GM19025 (cell line): Measurements from ENCODE around the gene CLDN7.
A peak's percentile ranks its signal among the peaks of the same experiment; 100 is the strongest.

ENCODE experiments used
- ATAC-seq: cut with Tn5 transposase; IDR thresholded peaks from one replicate; pipeline ENCODE4 v1.9.1; 2021; ENCODE audit warnings: mild to moderate bottlenecking, low read depth, moderate library complexity; ENCODE audit not compliant: unreplicated experiment

Gene CLDN7, protein sequence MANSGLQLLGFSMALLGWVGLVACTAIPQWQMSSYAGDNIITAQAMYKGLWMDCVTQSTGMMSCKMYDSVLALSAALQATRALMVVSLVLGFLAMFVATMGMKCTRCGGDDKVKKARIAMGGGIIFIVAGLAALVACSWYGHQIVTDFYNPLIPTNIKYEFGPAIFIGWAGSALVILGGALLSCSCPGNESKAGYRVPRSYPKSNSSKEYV

DNA sequence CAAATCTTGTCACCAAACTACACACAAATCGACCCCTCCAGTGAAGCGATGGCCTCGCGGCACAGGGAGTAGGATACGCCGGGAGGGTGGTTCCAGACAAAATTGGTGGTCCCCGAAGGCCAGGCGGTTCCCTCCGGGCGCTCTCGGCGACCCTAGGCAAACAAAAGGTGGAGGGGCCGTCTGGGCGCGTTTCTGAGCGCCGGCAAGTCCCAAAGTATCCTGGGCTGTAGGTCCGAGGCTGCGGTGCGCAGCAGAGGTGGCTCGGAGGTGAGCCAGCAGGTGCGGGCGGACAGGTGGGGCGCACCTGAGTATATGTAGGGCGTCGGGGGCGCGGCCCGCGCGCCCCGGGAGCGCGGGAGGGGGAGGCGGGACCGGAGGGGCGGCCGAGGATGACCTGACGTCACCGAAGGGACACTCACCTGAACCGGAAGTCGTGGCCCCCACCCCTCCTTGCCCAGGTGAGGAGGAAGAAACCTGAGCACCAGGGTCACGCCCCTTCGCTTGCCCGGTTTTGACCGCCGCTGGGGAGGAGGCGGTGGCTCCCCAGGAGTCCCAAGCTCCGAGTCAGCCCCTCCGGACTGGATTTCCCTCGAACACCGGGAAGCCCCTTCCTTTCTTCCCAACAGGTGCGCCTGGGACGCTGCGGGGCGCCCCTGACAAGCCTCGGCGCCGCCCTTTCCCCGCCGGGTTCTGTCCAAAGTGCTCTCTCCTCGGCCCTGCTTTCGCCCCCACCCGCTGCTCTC is at the start of gene CLDN7:
TSS of gene CLDN7 (minus strand) at position 287 of the 743 bp plus-strand sequence. CDS start 435 bp downstream, outside the sequence.
- ATAC-seq = no peak

DNA sequence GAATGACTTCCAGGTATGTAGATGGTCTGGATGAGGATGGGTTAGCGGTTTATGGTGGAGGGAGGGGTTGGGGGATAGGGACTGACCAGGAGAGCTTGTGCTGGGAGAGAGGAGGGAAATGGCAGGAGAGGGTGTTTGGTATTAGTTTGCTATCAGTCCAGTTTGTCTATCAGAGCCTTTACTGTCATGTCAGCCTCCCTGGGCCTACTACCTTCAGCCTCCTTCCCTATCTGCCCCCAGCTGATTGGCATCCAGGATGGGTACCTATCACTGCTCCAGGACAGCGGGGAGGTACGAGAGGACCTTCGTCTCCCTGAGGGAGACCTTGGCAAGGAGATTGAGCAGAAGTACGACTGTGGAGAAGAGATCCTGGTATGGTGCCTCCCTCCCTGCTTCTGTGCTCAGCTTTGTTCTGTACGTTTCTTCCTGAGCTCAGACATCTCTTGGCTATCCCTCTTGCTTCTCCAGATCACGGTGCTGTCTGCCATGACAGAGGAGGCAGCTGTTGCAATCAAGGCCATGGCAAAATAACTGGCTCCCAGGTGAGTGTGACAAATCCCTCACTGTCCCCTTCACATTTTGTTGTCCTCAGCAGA is 48.9 kb upstream of the CLDN7 start:
- ATAC-seq = no peak

DNA sequence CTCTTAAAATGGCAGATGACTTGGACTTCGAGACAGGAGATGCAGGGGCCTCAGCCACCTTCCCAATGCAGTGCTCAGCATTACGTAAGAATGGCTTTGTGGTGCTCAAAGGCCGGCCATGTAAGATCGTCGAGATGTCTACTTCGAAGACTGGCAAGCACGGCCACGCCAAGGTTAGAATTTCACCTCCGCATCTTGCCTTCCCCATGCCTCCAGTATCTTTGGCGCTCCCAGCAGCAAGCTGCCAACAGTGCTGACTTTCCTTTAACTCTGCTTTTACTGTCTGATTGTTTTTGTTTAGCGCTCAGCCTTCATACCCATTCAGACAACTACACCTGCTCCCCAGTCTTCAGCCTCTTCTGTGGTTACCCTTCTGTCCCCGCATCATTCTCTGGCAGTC is 47.4 kb upstream of the CLDN7 start:
- no peak for ATAC-seq

DNA sequence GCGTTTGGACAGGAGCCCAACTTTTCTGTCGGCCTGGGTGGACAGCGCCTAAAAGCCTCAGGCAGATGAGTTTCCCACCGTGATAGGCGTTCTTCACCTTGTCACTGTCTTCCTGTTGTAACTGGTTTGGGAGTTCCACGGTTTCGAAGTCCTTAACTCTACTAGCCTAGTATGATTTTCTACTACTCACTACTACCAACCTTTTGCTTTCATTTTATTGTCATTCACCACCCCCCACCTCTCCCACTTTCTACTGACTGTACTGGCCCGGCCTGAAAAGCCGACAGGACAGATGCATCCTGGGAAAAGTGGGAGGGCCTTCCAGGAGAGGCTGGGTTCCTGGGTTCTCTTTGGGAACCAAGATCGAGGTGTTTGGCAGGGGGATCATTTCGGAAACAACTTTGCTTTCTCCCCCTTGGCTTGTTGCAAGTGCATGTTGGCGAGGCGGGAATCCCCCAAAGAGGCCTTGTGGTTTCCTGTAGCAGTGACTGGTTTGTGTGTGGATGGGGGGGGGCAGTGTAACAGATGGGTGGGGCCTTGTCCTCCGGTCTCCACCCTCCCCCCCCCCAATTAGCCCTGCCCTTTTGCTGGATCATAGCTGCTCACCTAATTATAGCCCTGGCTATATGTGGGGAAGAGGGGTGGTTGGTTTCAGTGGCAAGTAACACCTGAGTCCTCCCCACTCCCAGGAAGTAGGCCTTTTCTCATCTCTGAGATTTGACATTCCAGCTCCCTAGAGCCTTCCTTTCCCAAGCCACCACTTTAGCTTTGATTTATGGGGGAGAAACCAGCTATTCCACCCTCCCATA is 46.6 kb upstream of the CLDN7 start:
- ATAC-seq = no peak

DNA sequence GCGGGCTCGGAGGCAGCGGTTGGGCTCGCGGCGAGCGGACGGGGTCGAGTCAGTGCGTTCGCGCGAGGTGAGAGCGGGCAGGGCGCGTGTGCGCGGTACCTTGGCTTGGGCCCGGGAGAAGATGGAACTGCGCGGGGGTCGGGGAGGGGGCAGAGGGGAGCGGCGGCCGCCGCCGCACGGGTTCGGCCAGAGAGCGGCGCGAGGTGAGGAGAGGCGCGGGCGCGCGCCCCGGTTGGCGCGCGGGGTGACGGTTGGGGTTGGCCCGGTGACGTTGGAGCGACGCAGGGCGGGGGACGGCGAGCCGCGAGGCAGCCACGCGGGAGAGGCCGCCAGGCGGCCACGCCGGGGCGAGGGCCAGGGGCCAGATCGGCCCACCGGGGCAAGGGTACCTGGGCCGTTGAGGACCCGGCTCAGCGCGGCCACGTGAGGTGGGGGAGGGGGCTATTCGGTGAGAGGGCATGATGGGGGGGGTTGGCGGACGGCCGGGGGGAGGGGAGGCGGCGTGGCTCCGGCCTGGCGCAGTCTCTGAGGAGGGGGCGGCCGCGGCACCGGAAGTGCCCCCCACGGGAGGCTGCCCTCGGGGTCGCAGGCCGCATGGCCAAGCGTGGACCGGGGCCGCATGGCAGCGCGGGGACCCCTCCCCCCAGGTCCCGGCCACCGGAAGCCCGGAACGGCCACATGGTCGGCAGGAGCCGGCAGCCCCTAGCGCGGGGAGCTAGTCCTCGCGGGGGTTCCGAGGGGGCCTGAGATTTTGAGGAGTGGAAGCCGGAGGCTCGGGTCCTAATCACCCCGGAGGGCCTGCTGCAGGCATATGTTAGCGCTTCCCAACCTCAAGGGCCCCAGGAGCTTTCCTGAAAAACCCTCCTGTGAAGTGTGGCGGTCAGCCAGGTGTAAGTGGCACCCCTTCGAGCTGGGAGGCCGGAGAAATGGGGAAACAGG is 45.7 kb upstream of the CLDN7 start:
- ATAC-seq = peak; percentile 3

DNA sequence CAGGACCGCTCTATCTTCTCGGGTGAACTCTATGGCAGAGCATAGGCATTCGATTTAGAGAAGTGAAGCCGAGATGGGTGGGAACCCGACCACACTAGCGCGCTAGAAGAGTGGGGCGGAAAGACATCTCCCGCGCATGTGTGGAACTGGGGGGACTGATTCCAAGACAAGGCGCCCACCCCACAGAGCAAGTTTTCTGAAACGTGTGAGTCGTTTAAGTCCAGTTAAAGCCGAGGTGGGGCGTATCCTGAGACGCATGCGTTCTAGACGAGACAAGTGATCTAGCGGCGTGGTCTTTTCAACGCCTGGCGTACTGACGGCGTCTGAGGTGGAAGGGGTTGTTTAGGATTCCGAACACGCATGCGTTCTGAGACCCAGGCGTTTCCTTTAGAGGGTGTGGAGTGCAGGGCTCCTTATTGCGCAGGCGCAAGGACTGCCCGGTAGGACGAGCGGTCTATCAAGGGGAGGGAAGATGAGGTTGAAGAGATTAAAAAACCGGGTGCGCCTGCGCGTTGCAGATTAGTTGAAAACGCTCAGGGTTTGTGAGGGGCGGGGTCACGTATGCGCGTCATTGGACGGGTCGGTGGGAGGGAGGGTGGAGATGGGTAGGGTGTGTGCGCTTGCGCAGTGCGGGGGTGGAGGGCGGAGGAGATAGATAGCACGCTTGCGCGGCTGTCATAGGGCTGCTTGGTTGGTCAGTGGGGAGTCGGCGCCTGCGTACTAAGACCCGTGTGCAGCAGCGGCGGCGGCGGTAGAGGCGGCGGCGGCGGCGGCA is 44.8 kb upstream of the CLDN7 start, which contains the start of gene EIF5A:
TSS of gene EIF5A (plus strand) at position 718 of the 775 bp plus-strand sequence. CDS start 2,008 bp downstream, outside the sequence.
- ATAC-seq = peak; percentile 63

DNA sequence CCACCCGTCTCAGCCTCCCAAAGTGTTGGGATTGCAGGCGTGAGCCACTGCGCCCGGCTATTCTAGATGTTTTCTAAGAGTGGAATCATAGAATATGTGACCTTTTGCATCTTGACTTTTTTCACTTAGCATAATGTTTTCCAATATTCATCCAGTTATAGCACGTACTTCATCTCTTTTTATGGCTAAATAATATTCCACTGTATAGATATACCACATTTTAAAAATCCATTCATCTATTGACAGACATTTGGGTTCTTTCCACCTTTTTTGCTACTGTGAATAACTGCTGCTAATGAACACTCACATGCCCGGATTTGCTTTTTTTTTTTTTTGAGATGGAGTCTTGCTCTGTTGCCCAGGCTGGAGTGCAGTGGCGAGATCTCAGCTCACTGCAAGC is 41.9 kb upstream of the CLDN7 start:
- no peak for ATAC-seq

DNA sequence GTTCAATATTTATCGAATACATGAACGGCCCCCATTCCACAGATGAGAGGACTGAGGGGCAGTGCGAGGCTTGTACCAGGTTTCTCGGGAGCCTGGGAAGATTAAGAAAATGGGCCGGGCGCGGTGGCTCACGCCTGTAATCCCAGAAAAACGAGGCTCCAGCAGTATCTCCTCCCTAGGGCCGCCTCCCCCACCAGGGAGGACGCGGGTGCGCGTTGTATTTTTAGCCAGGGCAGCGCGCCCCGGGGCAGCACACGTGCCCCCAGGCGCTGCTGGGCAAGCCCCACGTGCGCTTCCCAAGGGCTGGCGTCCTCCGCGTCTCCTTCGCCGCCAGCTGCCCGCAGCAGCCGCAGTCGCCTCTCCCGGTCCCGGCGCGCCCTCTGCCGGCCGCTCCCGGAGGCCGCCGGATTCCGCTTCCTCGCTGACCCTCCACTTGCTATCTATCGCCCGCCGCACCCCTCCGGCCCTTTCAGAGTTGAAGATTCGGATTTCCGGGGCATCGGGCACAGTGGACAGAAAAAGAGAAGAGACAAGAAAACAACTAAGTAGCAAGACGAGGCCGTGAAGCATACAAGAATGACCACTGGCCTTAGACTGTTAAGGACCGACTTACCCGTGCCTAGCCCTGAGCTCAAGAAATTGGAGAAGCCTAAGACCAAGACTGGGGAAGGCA is 34.0 kb upstream of the CLDN7 start:
- ATAC-seq = no peak

DNA sequence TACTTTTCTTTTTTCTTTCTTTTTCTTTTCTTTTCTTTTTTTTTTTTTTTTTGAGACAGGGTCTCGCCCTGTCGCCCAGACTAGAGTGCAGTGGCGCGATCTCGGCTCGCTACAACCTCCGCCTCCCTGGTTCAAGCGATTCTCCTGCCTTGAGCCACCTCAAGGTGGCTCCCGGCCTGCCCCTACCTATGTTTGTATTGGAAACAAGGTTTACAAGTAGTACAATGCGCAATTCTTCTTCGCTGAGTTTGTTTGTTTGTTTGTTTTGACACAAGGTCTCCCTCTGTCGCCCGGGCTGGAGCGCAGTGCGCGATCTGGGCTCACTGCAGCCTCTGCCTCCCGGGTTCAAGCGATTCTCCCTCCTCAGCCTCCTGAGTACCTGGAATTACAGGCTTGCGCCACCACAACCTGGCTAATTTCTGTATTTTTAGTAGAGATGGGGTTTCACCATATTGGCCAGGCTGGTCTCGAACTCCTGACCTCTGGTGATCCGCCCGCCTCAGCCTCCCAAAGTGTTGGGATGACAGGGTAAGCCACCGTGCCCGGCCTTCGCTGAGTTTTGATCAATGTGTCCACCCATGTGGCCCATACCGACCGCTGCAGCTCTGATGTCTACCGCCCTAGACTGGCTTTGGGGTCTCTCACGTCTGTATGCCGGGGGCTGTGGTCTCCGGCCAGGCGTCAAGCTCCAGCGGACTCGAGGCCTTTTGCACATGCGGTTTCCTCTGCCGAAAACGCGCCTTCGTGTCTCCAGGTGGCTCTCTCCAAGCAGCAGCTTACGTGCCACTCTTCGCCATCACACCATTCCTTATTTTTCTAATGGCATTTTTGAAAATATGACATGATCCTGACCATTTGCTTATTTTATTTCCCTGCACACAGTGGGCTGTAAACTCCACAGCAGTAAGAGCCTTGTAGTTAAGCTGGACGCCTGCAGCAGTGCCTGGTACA is 33.2 kb upstream of the CLDN7 start:
- ATAC-seq = no peak

DNA sequence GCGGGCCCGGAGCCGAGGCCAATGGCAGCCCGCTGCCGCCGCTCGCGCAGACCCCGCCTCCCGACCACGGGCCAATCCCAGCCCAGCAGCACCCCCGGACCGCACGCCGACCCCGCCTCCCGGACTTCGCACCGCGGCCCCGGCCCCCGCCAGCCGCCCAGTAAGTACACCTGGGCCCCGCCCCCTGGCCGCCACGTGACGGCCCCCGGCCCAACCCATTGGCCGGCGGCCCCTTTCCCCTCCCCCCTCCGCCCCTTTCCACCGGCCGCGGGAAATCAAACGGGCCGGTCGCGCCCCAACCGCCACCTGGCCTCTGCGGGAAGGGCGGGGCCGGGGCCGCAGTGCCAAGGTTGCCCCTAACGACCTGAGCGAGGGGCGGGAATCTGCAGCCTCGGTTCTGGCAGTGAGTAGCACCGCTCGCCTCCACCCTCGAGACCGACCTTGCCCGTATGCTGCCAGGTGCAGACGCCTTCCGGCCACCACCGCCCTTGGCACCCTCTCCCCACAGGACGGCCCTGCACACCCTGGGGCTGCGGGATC is 32.4 kb upstream of the CLDN7 start, which contains the start of gene YBX2:
TSS of gene YBX2 (minus strand) at position 26 of the 540 bp plus-strand sequence. CDS start 139 bp downstream, outside the sequence.
- ATAC-seq = no peak

DNA sequence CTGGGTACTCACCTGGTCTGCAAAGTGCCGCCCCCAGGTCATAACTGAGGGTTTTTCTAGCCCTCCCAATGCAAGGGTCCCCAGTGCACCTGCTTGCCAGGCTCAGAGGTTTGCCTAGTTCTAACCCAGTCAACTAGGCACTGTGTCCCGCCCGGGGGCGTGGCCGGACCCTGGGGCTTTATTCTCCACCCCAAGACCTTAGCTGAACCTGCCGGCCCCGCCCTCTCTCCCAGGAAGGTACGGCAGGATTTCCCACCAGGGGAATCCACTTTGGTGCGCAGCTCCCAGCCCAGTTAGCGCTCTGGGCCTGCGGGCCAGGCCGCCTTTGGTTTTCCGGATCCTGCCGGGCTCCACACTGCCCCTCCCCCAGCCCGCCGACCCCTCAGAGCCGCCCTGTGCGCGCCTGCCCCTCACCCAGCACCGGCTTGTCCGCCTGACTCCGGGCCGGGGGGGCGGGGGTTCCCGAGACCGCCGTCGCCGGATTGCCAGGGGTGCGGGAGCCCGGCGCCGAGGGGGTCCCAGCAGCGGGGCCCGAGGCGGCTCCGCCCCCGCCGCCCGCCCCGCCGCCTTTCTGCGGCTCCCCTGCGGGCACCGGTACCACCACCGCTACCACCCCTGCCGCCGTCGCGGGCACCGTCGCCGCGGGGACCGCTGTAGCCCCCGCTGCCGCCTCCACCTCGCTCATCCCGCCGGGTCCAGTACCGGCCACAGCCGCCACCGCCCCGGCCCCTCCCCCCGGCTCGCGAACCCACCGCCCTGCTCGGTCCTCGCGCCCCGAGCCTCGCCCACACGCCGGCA is 31.7 kb upstream of the CLDN7 start:
- no peak for ATAC-seq

DNA sequence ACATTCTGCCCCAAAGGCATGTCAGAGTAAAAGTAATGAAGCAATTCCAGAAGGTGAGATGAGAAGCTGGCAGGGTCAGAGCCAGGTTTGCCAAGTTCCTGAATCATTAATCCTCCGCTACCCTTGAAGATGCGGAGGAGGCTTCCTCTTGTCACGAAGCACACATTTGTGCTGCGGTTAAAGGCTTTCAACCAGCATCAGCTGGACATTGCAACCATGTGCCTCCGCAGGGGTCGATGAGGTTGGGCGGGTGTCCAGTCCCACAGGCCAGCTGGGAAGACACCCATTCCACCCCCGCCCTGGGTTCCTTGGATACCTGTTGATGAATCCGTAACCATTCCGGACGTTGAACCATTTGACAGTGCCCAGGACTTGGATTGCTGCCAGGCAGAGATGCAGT is 30.9 kb upstream of the CLDN7 start:
- no peak for ATAC-seq

DNA sequence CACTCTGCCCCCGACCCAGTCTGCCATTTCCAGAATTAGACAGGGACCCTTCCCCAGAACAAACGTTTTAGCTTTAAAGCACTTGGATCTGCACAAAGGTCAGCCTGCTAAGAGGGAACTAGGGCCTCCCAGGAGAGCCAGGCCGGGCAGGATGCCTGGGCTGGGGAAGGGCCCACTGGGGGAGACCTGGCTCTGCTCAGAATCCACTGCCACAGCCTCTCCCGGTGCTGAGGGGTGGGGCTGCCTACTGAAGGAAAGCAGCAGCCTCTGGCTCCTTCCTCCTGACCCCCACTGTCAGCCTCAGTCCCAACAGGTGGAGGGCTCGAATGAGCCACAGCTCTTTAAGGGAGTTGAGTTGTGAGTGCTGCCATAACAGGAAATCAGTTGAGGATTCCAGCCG is 30.5 kb upstream of the CLDN7 start:
- no peak for ATAC-seq

DNA sequence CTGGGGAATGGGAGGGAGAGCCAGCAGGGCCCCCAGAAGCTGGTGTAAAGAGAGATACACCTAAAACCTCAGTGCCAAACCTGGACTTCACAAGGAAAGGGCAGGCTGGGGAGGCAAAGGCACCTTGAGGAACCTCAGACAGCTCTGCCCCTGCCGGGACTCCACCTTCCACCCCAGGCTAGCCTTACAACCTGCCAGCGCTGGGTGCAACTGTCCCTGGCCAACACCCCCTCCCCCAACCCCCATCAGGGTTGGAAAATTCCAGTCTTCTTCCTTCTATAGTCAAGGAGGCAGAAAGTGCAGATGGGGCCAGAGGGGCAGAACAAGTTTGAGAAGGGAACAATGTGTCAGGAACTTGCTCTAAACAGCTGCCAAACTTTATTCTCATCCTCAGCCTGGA is 29.9 kb upstream of the CLDN7 start:
- no peak for ATAC-seq

DNA sequence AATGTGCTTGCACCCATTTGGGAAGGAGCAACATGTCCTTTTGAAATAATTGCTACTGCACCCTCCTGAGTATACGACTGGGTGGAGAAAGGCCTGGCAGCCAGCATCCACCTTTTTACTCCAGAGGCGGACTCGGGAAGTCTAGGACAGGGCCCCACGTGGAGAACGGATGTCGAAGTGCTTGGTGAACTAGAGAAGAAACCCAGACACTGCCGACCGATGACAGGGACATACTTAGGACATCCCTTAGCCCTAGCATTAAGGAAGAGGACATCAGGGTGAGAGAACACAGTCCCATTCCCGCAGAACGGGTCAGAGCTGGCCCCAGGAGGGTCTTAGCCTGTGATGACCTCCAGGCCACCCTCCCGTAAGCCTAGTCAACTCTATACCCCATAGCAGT is 28.4 kb upstream of the CLDN7 start:
- no peak for ATAC-seq

DNA sequence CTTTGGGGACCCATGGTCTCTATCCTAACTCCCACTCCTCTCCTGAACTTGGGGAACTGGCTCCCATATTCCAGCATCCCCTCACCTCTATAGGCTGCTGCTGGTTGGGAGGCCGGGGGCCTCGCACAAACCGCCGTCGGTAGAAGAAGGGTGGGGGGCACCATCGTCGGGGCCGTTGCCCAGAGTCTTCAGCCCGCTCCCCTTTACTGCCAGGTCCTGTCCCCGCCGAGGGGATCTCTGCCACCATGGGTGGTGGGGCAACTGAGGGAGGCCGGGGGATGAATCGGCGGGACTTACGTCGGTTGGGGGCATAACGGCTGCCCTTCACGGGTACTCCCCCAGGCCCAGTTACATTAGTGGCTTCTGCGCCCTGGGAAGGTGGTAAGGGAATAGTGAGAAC is 27.9 kb upstream of the CLDN7 start:
- ATAC-seq = no peak
